CD4-positive, alpha-beta T cell (primary cell): Measurements from ENCODE around the gene UNC80. TPM values are rescaled to one million over a fixed set of nuclear protein-coding genes. Genes with fewer than 3 reads are reported as not detected.

Experiments
- ATAC-seq: fragments of 200-7000 bp; cut with Tn5 transposase; one replicate; pipeline ENCODE4 v1.10.0; 2022; ENCODE audit warnings: mild to moderate bottlenecking; ENCODE audit not compliant: poor library complexity
- CTCF ChIA-PET: fragments of 350-600 bp; sonication (Branson Sonifier 250); formaldehyde crosslinking; loops from one replicate; lab custom pipeline; 2021; ENCODE audit warnings: antibody characterized with exemption, inconsistent platforms; lab: Charles Lee
- POLR2A ChIA-PET: fragments of 350-600 bp; sonication (Branson Sonifier 250); formaldehyde crosslinking; loops from one replicate; lab custom pipeline; 2021; ENCODE audit warnings: antibody characterized with exemption, inconsistent platforms; lab: Charles Lee
- DNase-seq, 14 experiments: peaks; one replicate each; pipeline ENCODE4 v3.0.0-alpha.2; 2013 to 2020; ENCODE audit warnings: mixed read lengths in 2 of 14
- H3K27ac ChIP-seq, 2 donors: one replicate each; pipeline versions ENCODE4 v1.5.1 to v1.7.0; 2013; ENCODE audit warnings: low read length in 2 of 2, low read depth in 1 of 2, mild to moderate bottlenecking in 1 of 2
- H3K27me3 ChIP-seq, 2 experiments: 1 replicate in 1 of 2; 2 replicates in 1 of 2; pipeline versions ENCODE4 v1.6.1 to v1.7.0; 2013; ENCODE audit warnings: low read length in 2 of 2, control low read depth in 1 of 2, mild to moderate bottlenecking in 1 of 2, moderate library complexity in 1 of 2; ENCODE audit not compliant: insufficient read depth in 2 of 2, control insufficient read depth in 1 of 2
- H3K36me3 ChIP-seq: one replicate; pipeline ENCODE4 v1.6.1; 2013; ENCODE audit warnings: low read length, control low read depth; ENCODE audit not compliant: insufficient read depth
- H3K4me1 ChIP-seq: one replicate; pipeline ENCODE4 v1.6.1; 2013; ENCODE audit warnings: low read length, control low read depth; ENCODE audit not compliant: insufficient read depth
- H3K4me3 ChIP-seq: one replicate; pipeline ENCODE4 v1.5.1; 2013; ENCODE audit warnings: mild to moderate bottlenecking, low read length, moderate library complexity
- H3K9me3 ChIP-seq, 2 experiments: 1 replicate in 1 of 2; 2 replicates in 1 of 2; pipeline versions ENCODE4 v1.6.1 to v1.7.0; 2013; ENCODE audit warnings: low read length in 2 of 2, mild to moderate bottlenecking in 2 of 2, control low read depth in 1 of 2, moderate library complexity in 1 of 2; ENCODE audit not compliant: control insufficient read depth in 1 of 2, insufficient read depth in 1 of 2
- H3K27ac Mint-ChIP-seq: one replicate; pipeline ENCODE4 v1.8.0; 2020; ENCODE audit warnings: mixed read lengths
- H3K27me3 Mint-ChIP-seq: one replicate; pipeline ENCODE4 v1.8.0; 2021; ENCODE audit warnings: mixed read lengths
- H3K36me3 Mint-ChIP-seq: one replicate; pipeline ENCODE4 v1.8.0; 2021; ENCODE audit warnings: low read depth, mixed read lengths
- H3K4me1 Mint-ChIP-seq: one replicate; pipeline ENCODE4 v1.8.0; 2021; ENCODE audit warnings: low read depth, mixed read lengths
- H3K4me3 Mint-ChIP-seq: one replicate; pipeline ENCODE4 v1.8.0; 2020; ENCODE audit warnings: mild to moderate bottlenecking, mixed read lengths
- H3K9me3 Mint-ChIP-seq: one replicate; pipeline ENCODE4 v1.8.0; 2020; ENCODE audit warnings: mixed read lengths
- intact Hi-C, 2 experiments: fragments of 100-400 bp; cut with DNase I in 1 of 2; cut with micrococcal nuclease in 1 of 2; formaldehyde crosslinking; loops; one replicate each; pipeline versions ENCODE4 v1.15.1 to v1.9.0; 2023 to 2025; cut with DNase I, micrococcal nuclease
- total RNA-seq, 174 experiments: library from RNA in 2 of 174; stranded (reverse) in 2 of 174; gene quantifications; one replicate each; pipeline ENCODE4 v1.2.3 and lab custom pipeline; 2021 to 2026
- TF ChIP-seq, protein P1 (sequence below): fragments of 200-600 bp; IDR thresholded peaks from one replicate; pipeline ENCODE4 v1.8.0; 2022; ENCODE audit warnings: antibody characterized with exemption, mild to moderate bottlenecking

Gene UNC80
- total RNA-seq, 2 experiments from 2014 or later = not detected

DNA sequence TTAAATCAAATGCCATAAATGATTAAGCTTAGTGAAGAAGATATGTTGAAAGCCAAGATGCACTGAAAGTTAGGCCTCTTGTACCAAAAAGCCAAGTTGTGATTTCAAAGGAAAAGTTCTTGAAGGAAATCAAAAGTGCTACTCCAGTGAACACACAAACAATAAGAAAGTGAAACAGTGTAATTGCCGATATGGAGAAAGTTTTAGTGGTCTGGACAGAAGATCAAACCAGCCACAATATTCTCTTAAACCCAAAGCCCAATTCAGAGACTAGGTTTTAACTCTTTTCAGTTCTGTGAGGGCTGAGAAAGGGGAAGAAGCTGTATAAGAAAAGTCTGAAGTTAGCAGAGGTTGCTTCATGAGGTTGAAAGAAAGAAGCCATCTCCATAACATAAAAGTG is 129.0 kb downstream of the UNC80 start:
- ChIA-PET CTCF (no interaction called here), POLR2A (no interaction called here)
- H3K27me3 Mint-ChIP-seq = peaks cover 16% of the 10 kb centered on the region
- Histone ChIP-seq H3K4me1 (no peaks in the 10 kb centered on the region), H3K27ac (no peak overlapping the region), H3K4me3 (no peak overlapping the region), H3K36me3 (no peaks in the 10 kb centered on the region), H3K9me3 (no peaks in the 10 kb centered on the region), H3K27me3 (no peaks in the 10 kb centered on the region)
- no peaks in the 10 kb centered on the region for H3K36me3 Mint-ChIP-seq
- no peaks in the 10 kb centered on the region for H3K4me1 Mint-ChIP-seq
- ATAC-seq = no peak
- no peak for DNase-seq
- intact Hi-C loops = no loop called here
- H3K4me3 Mint-ChIP-seq = no peak overlapping the region
- TF ChIP-seq, protein P1, sequence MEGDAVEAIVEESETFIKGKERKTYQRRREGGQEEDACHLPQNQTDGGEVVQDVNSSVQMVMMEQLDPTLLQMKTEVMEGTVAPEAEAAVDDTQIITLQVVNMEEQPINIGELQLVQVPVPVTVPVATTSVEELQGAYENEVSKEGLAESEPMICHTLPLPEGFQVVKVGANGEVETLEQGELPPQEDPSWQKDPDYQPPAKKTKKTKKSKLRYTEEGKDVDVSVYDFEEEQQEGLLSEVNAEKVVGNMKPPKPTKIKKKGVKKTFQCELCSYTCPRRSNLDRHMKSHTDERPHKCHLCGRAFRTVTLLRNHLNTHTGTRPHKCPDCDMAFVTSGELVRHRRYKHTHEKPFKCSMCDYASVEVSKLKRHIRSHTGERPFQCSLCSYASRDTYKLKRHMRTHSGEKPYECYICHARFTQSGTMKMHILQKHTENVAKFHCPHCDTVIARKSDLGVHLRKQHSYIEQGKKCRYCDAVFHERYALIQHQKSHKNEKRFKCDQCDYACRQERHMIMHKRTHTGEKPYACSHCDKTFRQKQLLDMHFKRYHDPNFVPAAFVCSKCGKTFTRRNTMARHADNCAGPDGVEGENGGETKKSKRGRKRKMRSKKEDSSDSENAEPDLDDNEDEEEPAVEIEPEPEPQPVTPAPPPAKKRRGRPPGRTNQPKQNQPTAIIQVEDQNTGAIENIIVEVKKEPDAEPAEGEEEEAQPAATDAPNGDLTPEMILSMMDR = no peak
- no peaks in the 10 kb centered on the region for H3K9me3 Mint-ChIP-seq
- no peak overlapping the region for H3K27ac Mint-ChIP-seq

DNA sequence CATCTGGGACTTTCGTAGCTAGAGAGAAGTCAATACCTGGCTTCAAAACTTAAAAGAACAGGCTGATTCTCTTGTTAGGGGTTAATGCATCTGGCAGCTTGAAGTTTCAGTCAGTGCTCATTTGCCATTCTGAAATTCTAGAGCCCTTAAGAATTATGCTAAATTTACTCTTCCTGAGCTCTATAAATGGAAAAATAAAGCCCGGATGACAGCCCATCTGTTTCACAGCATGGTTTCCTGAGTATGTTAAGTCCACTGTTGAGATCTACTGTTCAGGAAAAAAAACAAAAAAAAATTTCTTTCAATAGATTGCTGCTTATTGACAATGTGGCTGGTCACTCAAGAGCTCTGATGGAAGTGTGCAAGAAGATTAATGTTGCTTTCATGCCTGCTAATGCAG is 129.5 kb downstream of the UNC80 start:
- H3K4me3 Mint-ChIP-seq = no peak overlapping the region
- no peaks in the 10 kb centered on the region for H3K9me3 ChIP-seq
- no peaks in the 10 kb centered on the region for H3K4me1 Mint-ChIP-seq
- ChIA-PET CTCF (no interaction called here), POLR2A (no interaction called here)
- no peaks in the 10 kb centered on the region for H3K9me3 Mint-ChIP-seq
- H3K27me3 Mint-ChIP-seq = peaks cover 16% of the 10 kb centered on the region
- no peak overlapping the region for H3K4me3 ChIP-seq
- DNase-seq = no peak
- H3K36me3 ChIP-seq = no peaks in the 10 kb centered on the region
- H3K27ac ChIP-seq = no peak overlapping the region
- ATAC-seq = no peak
- no peaks in the 10 kb centered on the region for H3K27me3 ChIP-seq
- no peaks in the 10 kb centered on the region for H3K4me1 ChIP-seq
- H3K27ac Mint-ChIP-seq = no peak overlapping the region
- H3K36me3 Mint-ChIP-seq = no peaks in the 10 kb centered on the region
- TF ChIP-seq, protein P1 = no peak
- intact Hi-C loops = no loop called here

DNA sequence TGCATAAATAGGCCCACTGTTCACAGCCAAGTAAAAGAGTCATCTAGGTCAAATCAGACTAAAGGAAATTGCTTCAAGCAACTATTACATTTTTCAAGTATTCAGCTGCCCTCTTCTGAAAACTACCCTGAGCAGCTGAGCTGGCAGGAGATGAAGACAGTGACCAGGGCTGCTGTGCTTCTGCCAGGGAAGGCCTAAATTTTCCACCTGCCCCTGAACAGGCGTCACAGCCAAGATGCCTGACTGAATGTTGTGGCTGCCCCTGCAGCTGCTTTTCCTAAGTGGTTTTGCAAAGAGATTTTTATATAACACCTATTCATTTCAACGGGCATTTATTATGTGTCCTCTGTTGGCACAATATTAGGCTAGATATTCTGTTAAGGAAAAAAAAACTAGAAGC is 134.1 kb downstream of the UNC80 start:
- Mint-ChIP-seq H3K27ac (no peak overlapping the region), H3K4me3 (no peak overlapping the region), H3K27me3 (peaks cover 5% of the 10 kb centered on the region), H3K9me3 (no peaks in the 10 kb centered on the region), H3K4me1 (no peaks in the 10 kb centered on the region), H3K36me3 (no peaks in the 10 kb centered on the region)
- intact Hi-C loops = no loop called here
- ChIA-PET CTCF (no interaction called here), POLR2A (no interaction called here)
- H3K36me3 ChIP-seq = no peaks in the 10 kb centered on the region
- H3K4me1 ChIP-seq = no peaks in the 10 kb centered on the region
- TF ChIP-seq, protein P1 = no peak
- ATAC-seq (no peak), DNase-seq (no peak)
- H3K27ac ChIP-seq = no peak overlapping the region
- H3K27me3 ChIP-seq = no peaks in the 10 kb centered on the region
- no peaks in the 10 kb centered on the region for H3K9me3 ChIP-seq
- H3K4me3 ChIP-seq = no peak overlapping the region
